Esophagus squamous epithelium (tissue), 5 donors: ENCODE measurements around the gene LINGO3. TPM values are rescaled to one million over a fixed set of nuclear protein-coding genes. Genes with fewer than 3 reads are reported as not detected.

Source experiments
- DNase-seq: peaks from one replicate; lab custom pipeline; 2025; lab: John Stamatoyannopoulos, UW
- H3K27ac ChIP-seq, 4 donors: fragments of 200-600 bp; sonication (generic); one replicate each; pipeline ENCODE4 v1.5.1; 2016 to 2019; ENCODE audit warnings: mild to moderate bottlenecking in 1 of 4
- H3K27me3 ChIP-seq, 4 donors: fragments of 200-600 bp; sonication (generic); 1 replicate in 3 of 4; 2 replicates in 1 of 4; pipeline versions ENCODE4 v1.5.1 to v1.6.0; 2017 to 2021; ENCODE audit warnings: antibody characterized with exemption in 1 of 4
- H3K36me3 ChIP-seq, 3 donors: fragments of 200-600 bp; sonication (generic); one replicate each; pipeline ENCODE4 v1.5.1; 2016 to 2019
- H3K4me1 ChIP-seq, 3 donors: fragments of 200-600 bp; sonication (generic); one replicate each; pipeline ENCODE4 v1.5.1; 2017 to 2019
- H3K4me3 ChIP-seq, 4 donors: fragments of 200-600 bp; sonication (generic); 1 replicate in 3 of 4; 2 replicates in 1 of 4; pipeline ENCODE4 v1.5.1; 2016 to 2019; ENCODE audit warnings: mild to moderate bottlenecking in 2 of 4, moderate library complexity in 1 of 4
- H3K9me3 ChIP-seq, 3 donors: fragments of 200-600 bp; sonication (generic); one replicate each; pipeline ENCODE4 v1.5.1; 2016 to 2019
- POLR2A ChIP-seq, 4 donors: fragments of 450-650 bp; IDR thresholded peaks; one replicate each; pipeline ENCODE4 v1.6.1; 2017; ENCODE audit warnings: antibody characterized with exemption in 4 of 4, mild to moderate bottlenecking in 4 of 4, moderate library complexity in 3 of 4
- WGBS, 2 donors: methylation state at CpG; one replicate each; pipeline ENCODE4 v1.1.5; 2018; 5-methylcytosine and 5-hydroxymethylcytosine counted together
- intact Hi-C: fragments of 100-400 bp; cut with DNase I; formaldehyde crosslinking; loops from one replicate; pipeline ENCODE4 v1.15.0; 2022
- total RNA-seq, 4 donors: library from RNA; depleted of rRNA; stranded (reverse); fragments of >200 nt; gene quantifications; one replicate each; pipeline ENCODE4 v1.1.0, GENCODE V29; 2016
- TF ChIP-seq, protein P1 (sequence below), 6 experiments: fragments of 450-650 bp in 4 of 6; fragments of 200-600 bp in 2 of 6; sonication (generic) in 2 of 6; IDR thresholded peaks; one replicate each; pipeline ENCODE4 v1.5.1; 2016 to 2019; ENCODE audit warnings: antibody characterized with exemption in 6 of 6, mild to moderate bottlenecking in 4 of 6, moderate library complexity in 4 of 6
- donor health status: DM: yes; HTN: yes; CAD: no.

LINGO3 gene
- total RNA-seq, 4 donors from 2014 or later, result 0.09 TPM; not detected in 3

DNA sequence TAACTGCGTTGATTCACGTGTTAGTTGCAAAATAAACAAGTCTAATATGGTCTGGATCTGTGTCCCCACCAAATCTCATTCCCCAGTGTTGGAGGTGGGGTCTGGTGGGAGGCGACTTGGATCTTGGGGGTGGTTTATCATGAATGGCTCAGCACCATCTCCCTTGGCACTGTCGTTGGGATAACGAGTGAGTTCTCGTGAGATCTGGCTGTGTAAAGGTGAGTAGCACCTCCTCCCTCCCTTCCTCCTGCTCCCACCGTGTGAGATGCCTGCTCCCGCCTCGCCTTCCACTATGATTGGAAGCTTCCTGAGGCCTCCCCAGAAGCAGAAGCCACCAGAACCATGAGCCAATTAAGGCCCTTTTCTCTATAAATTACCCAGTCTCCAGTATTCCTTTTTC, 30.8 kb downstream of the LINGO3 start:
- peaks cover 39 to 53% (median 43%) of the 10 kb centered on the region in 3 donors for H3K4me1 ChIP-seq
- H3K4me3 ChIP-seq, result no peak overlapping the region
- H3K27me3 ChIP-seq, result peaks cover 0 to 6% (median 0%) of the 10 kb centered on the region in 4 donors
- peaks cover 8 to 38% (median 9%) of the 10 kb centered on the region in 3 donors for H3K36me3 ChIP-seq
- DNase-seq, result no peak
- H3K9me3 ChIP-seq, result no peaks in the 10 kb centered on the region
- WGBS, 2 donors, result 71 to 79% methylated on average over 9 of the region's 9 CpGs
- TF ChIP-seq, protein P1, sequence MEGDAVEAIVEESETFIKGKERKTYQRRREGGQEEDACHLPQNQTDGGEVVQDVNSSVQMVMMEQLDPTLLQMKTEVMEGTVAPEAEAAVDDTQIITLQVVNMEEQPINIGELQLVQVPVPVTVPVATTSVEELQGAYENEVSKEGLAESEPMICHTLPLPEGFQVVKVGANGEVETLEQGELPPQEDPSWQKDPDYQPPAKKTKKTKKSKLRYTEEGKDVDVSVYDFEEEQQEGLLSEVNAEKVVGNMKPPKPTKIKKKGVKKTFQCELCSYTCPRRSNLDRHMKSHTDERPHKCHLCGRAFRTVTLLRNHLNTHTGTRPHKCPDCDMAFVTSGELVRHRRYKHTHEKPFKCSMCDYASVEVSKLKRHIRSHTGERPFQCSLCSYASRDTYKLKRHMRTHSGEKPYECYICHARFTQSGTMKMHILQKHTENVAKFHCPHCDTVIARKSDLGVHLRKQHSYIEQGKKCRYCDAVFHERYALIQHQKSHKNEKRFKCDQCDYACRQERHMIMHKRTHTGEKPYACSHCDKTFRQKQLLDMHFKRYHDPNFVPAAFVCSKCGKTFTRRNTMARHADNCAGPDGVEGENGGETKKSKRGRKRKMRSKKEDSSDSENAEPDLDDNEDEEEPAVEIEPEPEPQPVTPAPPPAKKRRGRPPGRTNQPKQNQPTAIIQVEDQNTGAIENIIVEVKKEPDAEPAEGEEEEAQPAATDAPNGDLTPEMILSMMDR (IDR thresholded peaks at IDR 0.05), result no peak
- no peak for TF ChIP-seq POLR2A (IDR thresholded peaks at IDR 0.05)
- intact Hi-C loops, result no loop called here
- H3K27ac ChIP-seq, result no peak overlapping the region

DNA sequence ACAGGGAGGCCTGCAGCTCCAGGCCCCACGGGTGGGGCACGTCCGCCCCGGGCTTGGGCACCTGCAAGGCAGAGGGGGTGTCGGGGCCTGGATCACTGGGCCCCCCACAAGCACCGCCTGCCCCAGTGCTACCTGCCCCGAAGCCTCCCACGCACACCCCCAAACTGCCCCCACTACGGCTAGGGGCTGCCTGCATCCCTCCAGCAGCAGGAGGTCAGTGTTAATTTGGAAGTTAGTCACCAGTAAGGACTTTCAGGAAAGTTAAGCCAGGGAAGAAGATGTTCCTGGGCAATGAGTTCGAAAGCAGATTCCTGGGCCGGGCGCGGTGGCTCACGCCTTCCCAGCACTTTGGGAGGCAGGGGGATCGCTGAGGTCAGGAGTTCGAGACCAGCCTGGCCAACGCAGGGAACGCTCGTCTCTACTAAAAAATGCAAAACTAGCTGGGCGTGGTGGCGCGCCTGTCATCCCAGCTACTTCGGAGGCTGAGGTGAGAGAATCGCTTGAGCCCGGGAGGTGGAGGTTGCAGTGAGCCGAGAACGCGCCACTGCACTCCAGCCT, 31.4 kb downstream of the LINGO3 start:
- DNase-seq, result no peak
- Histone ChIP-seq H3K27ac (peak overlapping the region in 2 of 4 donors; percentile 5 to 50), H3K9me3 (no peaks in the 10 kb centered on the region), H3K4me1 (peaks cover 43 to 53% (median 45%) of the 10 kb centered on the region in 3 donors), H3K27me3 (no peaks in the 10 kb centered on the region), H3K36me3 (peaks cover 10 to 44% (median 14%) of the 10 kb centered on the region in 3 donors), H3K4me3 (no peak overlapping the region)
- TF ChIP-seq POLR2A (IDR thresholded peaks at IDR 0.05), result no peak
- TF ChIP-seq, protein P1 (IDR thresholded peaks at IDR 0.05), result no peak
- WGBS, 2 donors, result 91 to 92% methylated on average over 19 of the region's 28 CpGs
- intact Hi-C loops, result no loop called here

DNA sequence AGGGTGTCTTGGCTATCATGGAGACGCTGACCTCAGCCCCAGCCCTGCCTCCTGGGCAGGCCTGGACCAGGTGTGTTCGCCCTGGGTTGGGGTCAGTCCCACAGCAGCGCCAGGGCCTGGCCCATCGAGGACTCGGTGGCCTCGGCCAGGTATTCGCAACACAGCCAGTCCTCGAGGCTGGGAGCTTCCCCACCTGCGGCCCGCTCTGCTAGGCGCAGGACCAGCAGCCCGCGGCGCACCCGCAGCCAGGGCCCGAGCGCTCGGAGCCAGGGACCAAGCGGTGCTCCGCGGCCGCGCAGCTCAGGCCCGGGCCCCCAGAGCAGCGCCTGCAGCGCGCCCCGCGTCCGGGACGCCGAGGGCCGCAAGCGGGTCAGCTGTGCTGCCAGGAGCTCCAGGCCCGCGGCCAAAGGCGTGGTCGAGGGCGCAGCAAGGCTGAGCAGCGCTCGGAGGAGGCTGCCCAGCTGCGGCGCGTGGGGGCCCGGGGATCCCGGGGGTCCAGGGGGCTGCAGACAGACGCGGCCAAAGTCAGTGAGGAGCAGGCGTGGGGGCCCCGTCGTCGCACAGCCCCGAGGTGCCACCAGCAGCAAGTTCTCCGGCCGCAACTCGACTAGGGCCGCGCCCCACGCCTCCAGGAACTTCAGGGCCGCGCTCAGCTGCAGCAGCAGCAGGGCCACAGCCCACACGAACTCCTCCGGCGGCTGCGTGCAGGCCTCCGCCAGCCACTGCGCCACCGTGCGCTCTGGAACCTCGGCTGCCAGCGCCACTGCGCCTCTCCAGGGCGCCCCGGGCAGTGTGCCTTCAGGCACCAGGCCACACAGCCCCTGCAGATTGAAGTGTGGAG, 32.1 kb downstream of the LINGO3 start:
- H3K4me1 ChIP-seq, result peaks cover 49 to 60% (median 50%) of the 10 kb centered on the region in 3 donors
- H3K27ac ChIP-seq, result peak overlapping the region; percentile 5 to 50 (median 37)
- peaks cover 10 to 47% (median 15%) of the 10 kb centered on the region in 3 donors for H3K36me3 ChIP-seq
- 40 to 92% methylated on average over 1 to 4 of the region's 74 CpGs for whole genome bisulfite sequencing, 2 donors
- H3K9me3 ChIP-seq, result no peaks in the 10 kb centered on the region
- H3K27me3 ChIP-seq, result no peaks in the 10 kb centered on the region
- TF ChIP-seq POLR2A (IDR thresholded peaks at IDR 0.05), result no peak
- TF ChIP-seq, protein P1 (IDR thresholded peaks at IDR 0.05), result no peak
- peak overlapping the region in 2 of 4 donors; percentile 19 to 23 for H3K4me3 ChIP-seq
- DNase-seq, result no peak
- intact Hi-C loops, result no loop called here

DNA sequence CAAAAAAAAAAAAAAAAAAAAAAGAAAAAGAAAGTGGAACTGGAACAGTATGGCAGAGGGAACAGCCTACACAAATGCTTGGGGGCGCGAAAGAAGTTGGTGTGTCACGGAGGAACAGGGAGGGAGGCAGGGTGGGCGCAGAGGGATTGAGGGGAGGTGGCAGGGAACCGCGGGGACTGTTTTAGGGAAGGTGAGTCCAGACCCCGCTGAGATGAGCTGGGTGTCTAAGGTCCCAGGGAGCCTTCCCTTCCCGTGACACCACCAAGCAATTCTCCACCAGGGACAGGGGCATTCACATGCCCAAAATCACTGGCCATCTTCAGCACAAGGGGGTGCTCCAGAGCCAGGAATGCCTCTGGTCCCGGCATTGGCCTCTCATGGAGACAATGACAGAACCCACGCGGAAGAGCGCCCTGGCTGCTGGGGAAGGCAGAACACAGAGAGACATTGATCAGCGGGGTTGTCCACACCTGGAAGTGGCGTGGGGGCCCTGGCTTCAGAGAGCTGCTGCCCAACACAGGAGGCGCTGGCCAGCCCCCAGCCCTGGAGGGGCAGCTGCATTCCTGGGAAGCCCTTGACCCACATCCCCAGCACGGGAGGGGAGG, 32.9 kb downstream of the LINGO3 start:
- DNase-seq, result no peak
- Histone ChIP-seq H3K9me3 (no peaks in the 10 kb centered on the region), H3K27me3 (no peaks in the 10 kb centered on the region), H3K4me3 (no peak overlapping the region), H3K36me3 (peaks cover 10 to 47% (median 15%) of the 10 kb centered on the region in 3 donors), H3K4me1 (peaks cover 49 to 60% (median 50%) of the 10 kb centered on the region in 3 donors), H3K27ac (peak overlapping the region in 2 of 4 donors; percentile 44 to 50)
- no peak for TF ChIP-seq POLR2A (IDR thresholded peaks at IDR 0.05)
- TF ChIP-seq, protein P1 (IDR thresholded peaks at IDR 0.05), result peak; percentile 32 to 74 (median 52)
- WGBS, 2 donors, result 56 to 68% methylated on average over 7 to 15 of the region's 16 CpGs
- intact Hi-C loops, result loop anchor here (5.0 kb wide), 1 partner anchor 52 kb away; the partner anchor contains the start of genes LSM7 and SPPL2B
